CD1c-positive myeloid dendritic cell (primary cell): ENCODE data around the gene PDZK1.
A peak's percentile ranks its signal among the peaks of the same experiment; 100 is the strongest.
"Not testable (repeated sequence)": the region's sequence is repeated elsewhere in the genome, so short reads cannot be mapped to it uniquely, and the experiment has no call there.

Experiments used
- DNase-seq: peaks from one replicate; pipeline ENCODE4 v3.0.0-alpha.2; 2016; ENCODE audit errors: extremely low spot score

The PDZK1 gene

GRCh38 chr1:145710291-145711027 is 3.3 kb upstream of the PDZK1 start:
- DNase-seq = no peak

- no peak for DNase-seq
Measured at GRCh38 chr1:145708063-145708462, 895 bp upstream of the PDZK1 start.

GRCh38 chr1:145706086-145706664 is 993 bp downstream of the PDZK1 start:
- no peak for DNase-seq

GRCh38 chr1:145705622-145706021 is 1.5 kb downstream of the PDZK1 start:
- no peak for DNase-seq

GRCh38 chr1:145702826-145703225 is 4.3 kb downstream of the PDZK1 start:
- DNase-seq = no peak

DNA sequence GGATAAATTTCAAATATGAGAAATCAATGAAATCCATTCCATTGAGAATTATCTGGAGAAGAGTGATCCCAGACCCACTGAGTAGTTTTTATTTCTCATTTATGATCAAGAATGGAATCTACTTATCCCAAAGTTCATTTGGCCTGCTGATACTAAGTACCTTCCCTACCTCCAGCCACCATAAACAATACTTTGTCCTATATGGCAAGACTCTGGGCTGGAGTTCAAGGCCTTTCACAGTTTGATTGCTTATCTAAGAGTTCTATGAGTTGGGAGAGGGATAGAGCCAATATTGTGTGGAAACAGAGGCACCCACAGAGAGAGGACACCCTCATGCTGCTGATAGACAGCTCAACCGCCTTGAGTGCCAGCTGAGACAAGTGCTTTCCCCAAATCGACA is 5.1 kb downstream of the PDZK1 start:
- DNase-seq = no peak

DNA sequence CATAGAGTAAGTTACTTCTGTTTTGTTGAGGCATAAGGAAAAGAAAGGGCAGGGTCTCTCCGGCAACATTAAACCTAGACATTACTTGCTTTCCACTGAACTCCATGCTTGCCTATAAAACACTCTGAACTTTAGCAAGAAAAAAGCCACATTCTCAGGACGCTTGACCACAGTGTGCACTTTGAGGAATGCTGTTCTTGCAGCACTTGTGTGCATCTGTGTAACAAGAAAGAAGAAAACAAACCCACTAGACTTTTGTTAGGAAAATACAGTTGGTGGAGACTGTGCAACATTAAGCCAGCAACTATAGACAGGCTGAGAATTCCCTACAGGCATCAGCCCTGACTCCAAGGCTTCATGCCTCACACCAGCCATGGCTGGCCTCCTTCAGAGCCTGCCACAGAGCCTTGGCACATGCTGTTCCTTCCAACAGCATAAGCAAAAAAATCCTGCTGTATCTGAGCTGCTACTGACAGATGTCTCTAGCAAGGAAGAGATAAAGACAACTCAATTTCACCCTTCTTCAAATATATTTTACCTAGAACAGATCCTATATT is 5.8 kb downstream of the PDZK1 start:
- DNase-seq = no peak

DNA sequence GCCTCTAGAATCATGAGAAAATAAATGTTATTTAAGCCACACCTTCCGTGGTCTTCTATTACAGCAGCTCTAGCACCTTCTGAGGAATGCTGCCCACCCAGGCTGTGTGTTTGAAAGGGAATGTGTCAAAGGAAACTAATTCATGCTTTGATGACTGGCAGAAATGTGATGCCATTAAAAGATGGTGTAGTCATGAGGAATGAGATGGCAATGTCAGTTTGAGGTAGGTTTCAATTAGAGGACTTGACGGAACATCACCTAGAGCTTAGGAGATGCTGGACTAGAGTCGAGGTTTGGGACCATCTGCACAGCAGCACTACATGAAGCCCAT is 10.6 kb downstream of the PDZK1 start:
- DNase-seq = no peak

DNA sequence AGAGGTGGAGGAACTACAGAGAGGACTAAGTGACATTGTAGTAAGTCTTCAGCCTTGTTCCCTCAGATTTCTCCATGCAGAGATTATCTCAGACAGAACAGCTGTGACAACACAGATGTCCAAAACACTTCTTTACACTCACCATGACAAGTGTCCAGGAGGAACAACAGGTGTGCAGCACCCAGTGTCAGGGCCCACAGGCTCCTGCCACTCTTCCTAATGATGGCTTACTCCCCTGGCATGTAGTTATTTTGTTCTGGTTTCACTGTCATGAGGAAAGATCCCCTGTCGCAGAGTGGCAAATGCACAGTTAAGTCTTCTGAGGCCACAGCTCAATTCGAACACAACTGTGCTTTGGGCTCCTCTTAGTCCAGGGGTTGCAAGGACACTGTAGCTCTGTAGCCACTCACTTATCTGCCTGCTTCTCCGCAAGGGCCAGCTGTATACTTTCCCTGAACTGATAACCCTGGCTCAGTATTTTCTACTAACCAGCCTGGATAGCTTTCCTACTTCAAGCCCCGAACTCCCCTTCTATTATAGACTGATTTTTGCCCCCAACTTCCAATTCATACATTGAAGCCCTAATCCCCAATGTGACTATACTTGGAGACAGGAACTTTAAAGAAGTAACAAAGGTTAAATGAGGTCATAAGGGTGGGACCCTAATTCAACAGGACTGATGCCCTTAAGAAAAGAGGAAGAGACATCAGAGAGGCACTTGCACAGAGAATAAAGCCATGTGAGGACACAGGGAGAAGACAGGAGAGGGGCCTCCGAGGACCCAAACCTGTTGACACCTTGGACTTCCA is 11.1 kb downstream of the PDZK1 start:
- DNase-seq = peak; percentile 7

- no peak for DNase-seq
Measured at GRCh38 chr1:145692785-145693443, 14.3 kb downstream of the PDZK1 start.

- no peak for DNase-seq
Measured at GRCh38 chr1:145690587-145691558, 16.3 kb downstream of the PDZK1 start.

- DNase-seq = no peak
Measured at GRCh38 chr1:145689922-145690321, 17.2 kb downstream of the PDZK1 start.

DNA sequence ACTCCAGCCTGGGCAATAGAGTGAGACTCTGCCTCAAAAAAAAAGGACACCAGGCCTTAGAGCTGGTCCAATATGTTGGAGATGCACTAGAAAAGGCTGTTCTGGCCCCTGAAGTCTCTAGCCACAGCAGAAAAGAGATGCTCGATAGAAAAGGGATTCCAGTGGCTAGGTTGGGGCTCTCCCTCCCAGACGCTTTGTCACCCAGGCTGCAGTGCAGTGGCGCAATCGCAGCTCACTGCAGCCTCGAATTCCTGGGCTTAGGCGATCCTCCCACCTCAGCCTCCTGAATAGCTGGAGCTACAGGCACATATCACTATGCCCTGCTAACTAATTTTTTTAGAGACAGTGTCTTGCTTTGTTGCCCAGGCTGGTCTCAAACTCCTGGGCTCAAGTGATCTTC is 18.2 kb downstream of the PDZK1 start:
- DNase-seq = no peak

DNA sequence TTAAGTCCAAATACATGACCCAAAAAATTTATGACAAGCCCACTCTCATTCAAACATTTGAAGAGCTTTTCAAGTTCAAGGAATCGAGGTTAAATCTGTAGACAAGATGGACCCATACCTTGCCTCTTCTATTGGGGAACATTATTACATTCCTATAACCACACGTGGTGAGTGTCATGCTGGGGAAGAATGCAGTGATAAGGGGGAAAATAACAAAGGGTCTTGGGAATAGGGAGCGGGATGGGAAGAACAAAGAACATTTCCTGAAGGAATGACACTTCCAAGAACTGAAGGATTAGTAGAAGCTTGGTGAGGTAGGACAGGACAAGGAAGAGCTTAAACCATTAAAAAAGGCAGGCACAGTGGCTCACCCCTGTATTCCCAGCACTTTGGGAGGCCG is 18.8 kb downstream of the PDZK1 start:
- DNase-seq = no peak

DNA sequence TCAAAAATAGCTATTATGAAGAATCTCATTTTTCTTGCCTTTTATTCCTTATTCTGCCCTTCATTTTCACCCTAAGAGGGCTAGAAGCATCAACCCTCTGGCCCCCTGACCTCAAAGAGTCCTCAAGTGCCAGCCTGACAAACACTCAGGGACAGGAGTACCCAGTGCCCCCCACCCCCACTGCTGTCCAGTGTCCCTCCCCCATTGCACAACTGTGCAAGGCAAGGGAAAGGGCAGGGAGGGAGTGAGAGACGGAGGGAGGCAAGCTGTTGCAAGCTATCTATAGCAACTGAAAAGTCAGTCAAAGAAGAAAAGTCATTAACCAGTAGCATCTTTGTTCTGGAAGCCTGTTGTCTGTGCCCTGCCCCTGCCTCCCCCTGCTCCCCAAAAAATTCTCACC is 21.1 kb downstream of the PDZK1 start:
- not testable (repeated sequence) for DNase-seq

DNA sequence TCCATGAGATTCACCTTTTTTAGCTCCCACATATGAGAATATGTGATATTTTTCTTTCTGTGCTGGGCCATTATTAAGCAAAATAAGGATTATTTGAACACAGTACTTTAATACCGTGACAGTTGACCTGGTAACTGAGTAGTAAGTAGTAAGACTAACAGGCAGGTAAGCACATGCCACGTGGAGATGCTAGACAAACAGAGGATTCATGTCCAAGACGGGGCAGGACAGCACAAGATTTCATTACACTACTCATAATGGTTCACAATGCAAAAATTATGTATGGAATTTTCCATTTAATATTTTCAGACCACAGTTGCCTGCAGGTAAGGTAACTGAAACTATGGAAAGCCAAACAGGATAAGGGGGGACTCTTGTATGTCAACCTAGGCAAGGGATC is 22.3 kb downstream of the PDZK1 start:
- DNase-seq = not testable (repeated sequence)

DNA sequence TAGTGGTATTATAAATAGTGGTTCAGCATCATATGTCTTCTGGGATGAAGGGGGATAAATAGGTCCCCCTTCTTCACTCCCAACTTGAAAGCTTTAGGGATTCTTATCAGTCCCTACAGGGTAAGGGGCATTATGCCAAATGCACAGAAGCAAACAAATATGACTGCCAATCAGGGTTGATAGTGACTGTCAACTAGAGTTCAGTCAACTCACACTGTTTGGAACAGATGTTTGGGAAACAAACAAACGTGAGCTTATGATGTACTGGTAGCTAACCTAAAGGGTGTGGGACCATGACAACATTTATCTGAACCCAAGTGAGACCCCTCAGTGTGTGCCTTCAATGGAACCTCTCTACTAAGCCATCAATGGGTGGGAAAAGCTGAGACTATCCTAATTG is 34.0 kb downstream of the PDZK1 start:
- not testable (repeated sequence) for DNase-seq

GRCh38 chr1:145670995-145671745 is 36.0 kb downstream of the PDZK1 start:
- not testable (repeated sequence) for DNase-seq

DNA sequence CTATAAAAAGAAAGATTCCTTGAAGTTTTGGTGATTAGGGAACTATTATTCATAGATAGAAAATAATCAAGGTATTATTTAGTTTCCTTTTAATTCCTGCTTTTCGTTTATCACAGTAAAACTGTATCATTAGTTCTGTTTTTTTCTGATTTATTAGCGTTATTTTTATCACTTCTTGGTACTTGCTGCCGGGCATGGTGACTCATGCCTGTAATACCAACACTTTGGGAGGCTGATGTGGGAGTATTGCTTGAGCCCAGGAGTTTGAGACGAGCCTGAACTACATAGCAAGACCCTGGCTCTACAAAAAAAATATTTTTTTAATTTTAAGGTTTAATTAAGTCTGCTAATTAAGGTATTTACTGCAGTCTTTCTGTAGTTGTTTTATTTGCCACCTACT is 42.2 kb downstream of the PDZK1 start:
- not testable (repeated sequence) for DNase-seq

GRCh38 chr1:145662502-145662901 is 44.7 kb downstream of the PDZK1 start:
- not testable (repeated sequence) for DNase-seq
